ENCODE data around the gene MAGI1.

GRCh38 chr3:65636326-65636725 is 402.4 kb downstream of the MAGI1 start:
- TF ChIP-seq CTCF (IDR thresholded peaks at IDR 0.05) (no peak), ELF4 (CRISPR knock-in tag; IDR thresholded peaks at IDR 0.05; ENCODE audit: low read depth) (no peak), NR1H2 (CRISPR knock-in tag; IDR thresholded peaks at IDR 0.05) (no peak), ZNF423 (CRISPR knock-in tag; IDR thresholded peaks at IDR 0.05) (no peak), MAX (CRISPR knock-in tag; IDR thresholded peaks at IDR 0.05) (no peak), ESRRA (CRISPR knock-in tag; IDR thresholded peaks at IDR 0.05; ENCODE audit: borderline replicate concordance) (no peak), FOXJ3 (CRISPR knock-in tag; IDR thresholded peaks at IDR 0.05; ENCODE audit: borderline replicate concordance) (no peak), JUN (CRISPR knock-in tag; IDR thresholded peaks at IDR 0.05) (no peak), CBFB (CRISPR knock-in tag; IDR thresholded peaks at IDR 0.05; ENCODE audit: low read depth) (no peak), USF2 (CRISPR knock-in tag; IDR thresholded peaks at IDR 0.05) (no peak), ERG (CRISPR knock-in tag; IDR thresholded peaks at IDR 0.05) (no peak)

Data from WTC11 (cell line).